ENCODE measurements around the gene SLC47A2. TPM values are rescaled to one million over a fixed set of nuclear protein-coding genes. Genes with fewer than 3 reads are reported as not detected.

The SLC47A2 gene, protein sequence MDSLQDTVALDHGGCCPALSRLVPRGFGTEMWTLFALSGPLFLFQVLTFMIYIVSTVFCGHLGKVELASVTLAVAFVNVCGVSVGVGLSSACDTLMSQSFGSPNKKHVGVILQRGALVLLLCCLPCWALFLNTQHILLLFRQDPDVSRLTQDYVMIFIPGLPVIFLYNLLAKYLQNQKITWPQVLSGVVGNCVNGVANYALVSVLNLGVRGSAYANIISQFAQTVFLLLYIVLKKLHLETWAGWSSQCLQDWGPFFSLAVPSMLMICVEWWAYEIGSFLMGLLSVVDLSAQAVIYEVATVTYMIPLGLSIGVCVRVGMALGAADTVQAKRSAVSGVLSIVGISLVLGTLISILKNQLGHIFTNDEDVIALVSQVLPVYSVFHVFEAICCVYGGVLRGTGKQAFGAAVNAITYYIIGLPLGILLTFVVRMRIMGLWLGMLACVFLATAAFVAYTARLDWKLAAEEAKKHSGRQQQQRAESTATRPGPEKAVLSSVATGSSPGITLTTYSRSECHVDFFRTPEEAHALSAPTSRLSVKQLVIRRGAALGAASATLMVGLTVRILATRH
- 0.05 to 0.12 TPM (median 0.09 TPM) in 5 replicates for total RNA-seq (2022; extraction: Qiagen RNA extraction)

DNA sequence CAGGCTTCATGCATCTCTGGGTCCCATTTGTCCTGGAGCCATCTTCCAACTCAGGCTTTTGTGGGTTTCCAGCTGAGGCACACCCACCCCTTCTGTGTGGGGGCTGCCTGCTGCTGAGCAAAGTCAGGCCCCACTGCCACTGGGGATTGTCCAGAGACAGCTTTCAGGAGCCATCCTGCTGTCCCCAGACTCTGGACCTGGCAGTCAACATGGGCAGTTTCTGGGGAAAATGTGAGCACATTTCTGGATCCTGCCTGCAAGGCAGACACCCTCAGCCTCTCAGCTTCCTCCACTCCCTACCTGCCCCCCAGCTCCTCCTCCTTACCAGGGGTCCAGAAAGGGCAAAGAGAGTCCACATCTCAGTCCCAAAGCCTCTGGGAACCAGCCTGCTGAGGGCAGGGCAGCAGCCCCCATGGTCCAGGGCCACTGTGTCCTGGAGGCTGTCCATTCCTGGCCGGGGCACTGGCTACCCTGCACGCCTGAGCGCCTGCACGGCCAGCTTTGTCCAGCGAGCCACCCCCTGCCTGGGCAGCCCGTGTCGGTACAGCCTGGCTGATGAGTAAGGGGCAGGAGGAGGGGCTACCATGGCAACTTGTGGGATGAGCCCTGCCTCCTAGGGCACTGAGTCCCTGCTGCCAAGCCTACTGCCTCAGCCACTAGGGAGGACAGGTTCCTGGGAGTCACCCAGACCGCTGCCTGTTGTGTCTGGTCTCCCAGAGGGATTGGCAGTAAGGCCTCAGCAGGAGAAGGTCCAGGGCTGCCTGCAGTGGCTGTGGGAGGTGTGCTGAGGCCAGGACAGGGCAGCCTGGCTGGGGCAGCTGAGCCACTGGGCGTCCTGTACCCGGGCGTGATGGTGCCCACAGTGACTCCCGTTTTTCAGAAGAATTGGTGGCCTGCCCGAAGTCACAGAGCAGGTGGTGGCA is at the start of gene SLC47A2:
Gene SLC47A2 (minus strand): TSS at position 477 of the 923 bp plus-strand sequence. CDS start 29 bp downstream, at position 448.

DNA sequence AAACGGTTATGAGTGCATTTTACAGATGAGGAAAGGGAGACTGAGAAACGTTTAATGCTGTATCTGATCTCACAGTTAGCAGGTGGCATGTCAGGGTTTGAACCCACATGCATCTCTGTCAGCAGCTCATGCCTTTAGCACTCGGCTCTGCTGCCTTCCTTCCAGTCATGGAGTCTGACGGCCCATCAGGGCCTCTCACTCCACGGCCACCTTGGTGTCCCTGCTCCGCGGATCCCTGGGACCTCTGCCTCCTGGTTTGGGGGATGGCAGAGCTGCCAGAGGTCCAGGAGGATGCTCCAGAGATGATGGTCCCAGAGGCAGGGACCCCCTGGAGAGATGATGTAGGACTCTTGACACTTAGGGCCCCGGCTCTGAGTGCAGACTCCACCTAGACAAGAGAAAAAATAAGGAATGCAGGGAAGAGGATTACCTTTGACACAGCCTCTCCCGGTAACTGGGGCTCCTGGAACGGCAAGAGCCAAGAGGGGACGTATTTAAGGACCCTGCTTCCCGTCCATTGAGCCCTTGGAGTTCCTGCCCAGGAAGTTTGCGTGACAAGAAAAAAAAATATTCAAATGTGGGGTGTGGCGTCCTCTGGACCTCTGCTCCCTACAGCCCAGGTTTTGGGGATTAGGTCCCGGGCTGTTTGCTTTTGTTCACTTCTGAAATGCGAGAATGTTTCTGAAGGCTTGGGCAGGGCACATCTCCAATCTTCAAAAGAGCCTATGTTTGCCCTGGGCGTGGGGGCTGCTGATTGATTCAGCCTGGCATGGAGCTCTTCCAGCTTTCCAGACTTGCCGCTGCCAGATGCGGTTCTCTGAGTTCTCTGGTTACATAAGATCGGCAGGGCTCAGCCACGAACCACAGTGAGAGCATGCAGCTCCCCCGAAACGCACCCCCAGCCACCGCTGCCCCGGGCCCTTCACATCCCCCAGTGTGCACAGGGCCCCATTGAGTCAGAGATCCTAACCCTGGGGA is 31.7 kb upstream of the SLC47A2 start, which contains the start of gene ALDH3A1:
Gene ALDH3A1 (minus strand): TSS at position 470 of the 978 bp plus-strand sequence. CDS start 3,169 bp downstream, outside the sequence.

DNA sequence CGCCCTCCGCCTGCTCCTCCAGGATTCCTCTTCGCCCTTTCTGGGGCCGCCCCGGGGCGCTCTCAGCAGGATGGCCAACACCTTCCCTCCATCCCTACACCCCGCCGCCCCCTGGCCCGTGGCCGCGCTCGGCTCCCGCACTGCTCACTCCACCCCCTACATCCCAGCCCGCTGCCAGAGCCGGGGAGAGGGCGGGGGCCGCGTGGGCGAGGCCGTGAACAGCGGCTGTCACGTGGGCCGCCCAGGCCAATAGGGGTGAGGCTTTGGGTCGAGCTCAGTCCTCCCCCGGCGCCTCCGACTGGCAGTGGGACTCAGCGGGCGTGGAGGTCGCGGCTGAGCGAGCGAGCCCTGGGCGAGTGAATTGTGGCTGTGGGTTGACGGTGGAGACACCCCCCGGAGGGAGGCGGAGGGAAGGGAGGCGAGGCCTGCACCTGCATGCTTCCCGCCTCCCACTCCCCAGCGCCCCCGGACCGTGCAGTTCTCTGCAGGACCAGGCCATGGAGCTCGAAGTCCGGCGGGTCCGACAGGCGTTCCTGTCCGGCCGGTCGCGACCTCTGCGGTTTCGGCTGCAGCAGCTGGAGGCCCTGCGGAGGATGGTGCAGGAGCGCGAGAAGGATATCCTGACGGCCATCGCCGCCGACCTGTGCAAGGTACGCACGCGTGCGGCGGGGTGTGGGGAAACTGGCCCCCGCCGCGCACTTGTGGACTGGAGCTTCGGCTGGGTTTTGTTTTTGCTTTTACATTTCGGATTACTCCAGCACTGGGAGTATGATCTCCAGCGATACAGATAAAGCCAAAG is 67.7 kb downstream of the SLC47A2 start, which contains the start of gene ALDH3A2:
Gene ALDH3A2 (plus strand): TSS at position 277 of the 799 bp plus-strand sequence. CDS start 221 bp downstream, at position 498.

Other genes starting within 250 kb of the SLC47A2 start
- gene SLC47A1, start 182.7 kb downstream of the SLC47A2 start, total RNA-seq (2022; extraction: Qiagen RNA extraction) = 19.3 to 24.3 TPM (median 20.6 TPM) in 5 replicates
- gene ALDH3A2, start 67.8 kb downstream of the SLC47A2 start, total RNA-seq (2022; extraction: Qiagen RNA extraction) = 153 to 181 TPM (median 170 TPM) in 5 replicates
- 766 to 1,130 TPM (median 782 TPM) in 5 replicates for gene ALDH3A1, start 31.7 kb upstream of the SLC47A2 start, total RNA-seq (2022; extraction: Qiagen RNA extraction)
- gene ULK2, start 151.4 kb upstream of the SLC47A2 start, total RNA-seq (2022; extraction: Qiagen RNA extraction) = 11.9 to 18.6 TPM (median 16.2 TPM) in 5 replicates

Data from A549 treated with Hydrocortisone at 1 μM for 4 hours (cell line).